Hindlimb muscle (tissue), 1 donor: ENCODE data around the gene FOXP1. TPM values are rescaled to one million over a fixed set of nuclear protein-coding genes. Genes with fewer than 3 reads are reported as not detected.
"Not testable (repeated sequence)": the region's sequence is repeated elsewhere in the genome, so short reads cannot be mapped to it uniquely, and the experiment has no call there.

Source experiments
- DNase-seq: peaks from one replicate; pipeline ENCODE4 v3.0.0-alpha.2; 2013
- polyA plus RNA-seq: library from polyadenylated mRNA; unstranded; fragments of 120-200 nt; gene quantifications from one replicate; pipeline ENCODE4 v1.2.1, GENCODE V29; 2013; ENCODE audit not compliant: insufficient read length

FOXP1 gene
- polyA plus RNA-seq, 1 donor, result 18.2 TPM

- DNase-seq, result not testable (repeated sequence)
Measured at GRCh38 chr3:71526448-71526847, 57.1 kb downstream of the FOXP1 start.

- DNase-seq, result no peak
Measured at GRCh38 chr3:71525391-71525790, 58.1 kb downstream of the FOXP1 start.

GRCh38 chr3:71524672-71525071 is 58.9 kb downstream of the FOXP1 start:
- no peak for DNase-seq

- no peak for DNase-seq
Measured at GRCh38 chr3:71523628-71524027, 59.9 kb downstream of the FOXP1 start.

GRCh38 chr3:71521940-71522876 is 61.3 kb downstream of the FOXP1 start:
- no peak for DNase-seq

GRCh38 chr3:71521021-71521352 is 62.5 kb downstream of the FOXP1 start:
- DNase-seq, result no peak

- DNase-seq, result no peak
Measured at GRCh38 chr3:71520161-71521020, 63.1 kb downstream of the FOXP1 start.

GRCh38 chr3:71518089-71518488 is 65.4 kb downstream of the FOXP1 start:
- no peak for DNase-seq

- DNase-seq, result no peak
Measured at GRCh38 chr3:71517271-71517791, 66.2 kb downstream of the FOXP1 start.

- no peak for DNase-seq
Measured at GRCh38 chr3:71515636-71516365, 67.7 kb downstream of the FOXP1 start.

GRCh38 chr3:71514621-71515020 is 68.9 kb downstream of the FOXP1 start:
- DNase-seq, result no peak

- no peak for DNase-seq
Measured at GRCh38 chr3:71513515-71513914, 70.0 kb downstream of the FOXP1 start.

- DNase-seq, result no peak
Measured at GRCh38 chr3:71513081-71513480, 70.4 kb downstream of the FOXP1 start.

- DNase-seq, result no peak
Measured at GRCh38 chr3:71512544-71512943, 71.0 kb downstream of the FOXP1 start.

GRCh38 chr3:71512000-71512399 is 71.5 kb downstream of the FOXP1 start:
- no peak for DNase-seq

- no peak for DNase-seq
Measured at GRCh38 chr3:71511446-71511845, 72.1 kb downstream of the FOXP1 start.

GRCh38 chr3:71511037-71511436 is 72.5 kb downstream of the FOXP1 start:
- no peak for DNase-seq

- no peak for DNase-seq
Measured at GRCh38 chr3:71510510-71510909, 73.0 kb downstream of the FOXP1 start.

GRCh38 chr3:71509066-71509465 is 74.5 kb downstream of the FOXP1 start:
- DNase-seq, result no peak

GRCh38 chr3:71505767-71506350 is 77.7 kb downstream of the FOXP1 start:
- no peak for DNase-seq

- DNase-seq, result no peak
Measured at GRCh38 chr3:71504250-71505036, 79.1 kb downstream of the FOXP1 start.
